Measurements from ENCODE around the gene TASP1.
"Not testable (repeated sequence)": the region's sequence is repeated elsewhere in the genome, so short reads cannot be mapped to it uniquely, and the experiment has no call there.

GRCh38 chr20:13362165-13362564 lies 276.6 kb downstream of the TASP1 start:
- TF ChIP-seq EZH2 (IDR thresholded peaks at IDR 0.05; ENCODE audit: borderline replicate concordance, control insufficient read depth, low read depth, low read length); ZZZ3 (IDR thresholded peaks at IDR 0.05; ENCODE audit: control insufficient read depth, insufficient read length, low read depth); BACH1 (IDR thresholded peaks at IDR 0.05; ENCODE audit: borderline replicate concordance); SREBF2 (IDR thresholded peaks at IDR 0.05; ENCODE audit: low read length); ZNF274 (IDR thresholded peaks at IDR 0.05; ENCODE audit: insufficient read depth, insufficient read length); CTCF (IDR thresholded peaks at IDR 0.05 in 2 of 3, conservative IDR thresholded peaks at IDR 0.05 in 1 of 3; ENCODE audit: control insufficient read depth in 2 of 3, extremely low read depth in 1 of 3, insufficient read depth in 1 of 3, low read depth in 3 of 3, low read length in 3 of 3); POLR2A (IDR thresholded peaks at IDR 0.05; ENCODE audit: low read depth, low read length); TAF1 (IDR thresholded peaks at IDR 0.05; ENCODE audit: borderline replicate concordance, low read depth, low read length); MEF2A (IDR thresholded peaks at IDR 0.05; ENCODE audit: insufficient read depth, low read depth, low read length); E4F1 (IDR thresholded peaks at IDR 0.05; ENCODE audit: borderline replicate concordance, partially characterized antibody); SMC3 (IDR thresholded peaks at IDR 0.05; ENCODE audit: borderline replicate concordance, low read length): not testable (repeated sequence)

All from GM12878 (cell line).